ENCODE data around the gene TMEM258. TPM values are rescaled to one million over a fixed set of nuclear protein-coding genes. Genes with fewer than 3 reads are reported as not detected.

The TMEM258 gene
- total RNA-seq, 2 experiments from 2014 or later = 162 to 170 TPM

DNA sequence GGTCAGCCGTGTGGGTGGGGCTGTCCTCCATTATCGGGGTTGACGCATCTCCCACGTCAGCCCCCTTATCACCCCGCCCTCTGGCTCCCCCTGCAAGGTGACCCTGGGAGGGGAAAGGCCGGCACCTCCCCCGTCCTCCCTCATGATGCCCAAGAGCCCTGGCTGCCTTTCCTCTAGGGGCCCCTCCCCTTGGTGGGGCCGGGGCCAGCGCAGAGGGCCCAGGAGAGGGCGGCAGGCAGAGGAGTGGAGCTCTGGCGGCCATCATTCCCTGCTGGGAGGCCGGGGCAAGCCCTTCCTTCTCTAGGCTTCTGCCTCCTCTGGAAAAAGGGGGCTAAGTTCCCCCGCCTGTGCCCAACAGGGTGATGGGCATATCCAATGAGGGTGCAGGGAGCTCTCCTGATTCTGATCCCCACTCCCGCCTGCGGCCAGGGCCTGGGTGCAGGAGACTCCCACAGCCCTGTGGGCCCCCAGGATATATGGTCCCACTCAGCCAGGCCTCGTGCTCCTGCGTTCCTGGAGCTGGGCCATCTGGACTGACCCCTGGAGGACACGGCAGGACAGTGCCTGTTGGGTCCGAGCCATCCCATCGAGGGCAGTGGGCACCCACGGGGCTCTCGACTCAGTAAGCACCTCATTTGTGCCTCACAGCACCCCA lies 27.7 kb downstream of the TMEM258 start:
- ChIA-PET POLR2A (no interaction called here), CTCF (interaction anchor here (0.7 to 1.2 kb wide), 2 partner anchors 12 to 15 kb away, joined by 3 read pairs; no protein-coding TSS in a partner anchor)
- H3K4me1 Mint-ChIP-seq (ENCODE audit: low read depth) = no peaks in the 10 kb centered on the region
- H3K27me3 Mint-ChIP-seq = no peaks in the 10 kb centered on the region
- H3K36me3 Mint-ChIP-seq (ENCODE audit: low read depth) = no peaks in the 10 kb centered on the region
- TF ChIP-seq, protein P1, sequence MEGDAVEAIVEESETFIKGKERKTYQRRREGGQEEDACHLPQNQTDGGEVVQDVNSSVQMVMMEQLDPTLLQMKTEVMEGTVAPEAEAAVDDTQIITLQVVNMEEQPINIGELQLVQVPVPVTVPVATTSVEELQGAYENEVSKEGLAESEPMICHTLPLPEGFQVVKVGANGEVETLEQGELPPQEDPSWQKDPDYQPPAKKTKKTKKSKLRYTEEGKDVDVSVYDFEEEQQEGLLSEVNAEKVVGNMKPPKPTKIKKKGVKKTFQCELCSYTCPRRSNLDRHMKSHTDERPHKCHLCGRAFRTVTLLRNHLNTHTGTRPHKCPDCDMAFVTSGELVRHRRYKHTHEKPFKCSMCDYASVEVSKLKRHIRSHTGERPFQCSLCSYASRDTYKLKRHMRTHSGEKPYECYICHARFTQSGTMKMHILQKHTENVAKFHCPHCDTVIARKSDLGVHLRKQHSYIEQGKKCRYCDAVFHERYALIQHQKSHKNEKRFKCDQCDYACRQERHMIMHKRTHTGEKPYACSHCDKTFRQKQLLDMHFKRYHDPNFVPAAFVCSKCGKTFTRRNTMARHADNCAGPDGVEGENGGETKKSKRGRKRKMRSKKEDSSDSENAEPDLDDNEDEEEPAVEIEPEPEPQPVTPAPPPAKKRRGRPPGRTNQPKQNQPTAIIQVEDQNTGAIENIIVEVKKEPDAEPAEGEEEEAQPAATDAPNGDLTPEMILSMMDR (IDR thresholded peaks at IDR 0.05) = no peak
- H3K4me3 Mint-ChIP-seq = no peak overlapping the region
- DNase-seq = no peak
- H3K27ac Mint-ChIP-seq = no peak overlapping the region
- intact Hi-C loops (cut with micrococcal nuclease) = no loop called here
- no peak for ATAC-seq
- no peaks in the 10 kb centered on the region for H3K9me3 Mint-ChIP-seq

DNA sequence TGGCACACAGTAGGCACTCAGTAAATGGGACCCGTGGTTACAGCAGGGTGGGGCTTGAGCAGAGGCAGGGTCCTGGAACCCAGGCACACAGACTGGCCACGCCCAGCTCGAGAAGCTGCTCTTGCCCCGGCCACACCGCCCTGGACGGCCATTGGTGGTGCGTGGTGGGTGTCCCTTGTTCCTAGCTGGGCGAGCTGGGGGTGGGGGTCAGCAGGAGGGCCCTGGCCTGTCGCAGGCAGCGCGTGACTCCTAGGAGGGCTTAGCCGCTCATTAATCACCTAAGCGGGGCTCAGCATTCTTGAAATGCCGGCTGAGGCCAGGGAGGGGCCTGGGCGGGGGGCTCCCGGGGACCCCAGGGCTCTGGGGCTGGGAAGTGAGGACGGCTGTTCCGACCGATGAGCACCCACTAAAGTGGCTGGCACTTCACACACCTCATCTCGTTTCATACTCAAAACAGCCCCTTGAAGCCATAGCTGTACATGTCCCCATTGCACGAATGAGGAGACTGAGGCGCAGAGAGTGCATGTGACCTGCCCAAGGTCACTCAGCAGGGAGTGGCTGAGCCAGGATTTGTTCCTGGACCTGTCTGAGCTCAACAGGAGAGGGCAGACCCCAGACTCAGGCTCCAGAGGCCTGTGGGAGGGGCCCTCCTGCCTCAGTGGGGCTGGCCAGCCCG lies 28.3 kb downstream of the TMEM258 start:
- ATAC-seq (no peak), DNase-seq (no peak)
- ChIA-PET CTCF (interaction anchor here (0.7 to 0.8 kb wide), 2 partner anchors 11 to 15 kb away, joined by 3 read pairs; no protein-coding TSS in a partner anchor), POLR2A (no interaction called here)
- H3K9me3 Mint-ChIP-seq = no peaks in the 10 kb centered on the region
- H3K27me3 Mint-ChIP-seq = no peaks in the 10 kb centered on the region
- no peak overlapping the region for H3K27ac Mint-ChIP-seq
- no peaks in the 10 kb centered on the region for H3K4me1 Mint-ChIP-seq (ENCODE audit: low read depth)
- intact Hi-C loops (cut with micrococcal nuclease) = no loop called here
- H3K36me3 Mint-ChIP-seq (ENCODE audit: low read depth) = no peaks in the 10 kb centered on the region
- H3K4me3 Mint-ChIP-seq = no peak overlapping the region
- TF ChIP-seq, protein P1 (IDR thresholded peaks at IDR 0.05) = no peak

DNA sequence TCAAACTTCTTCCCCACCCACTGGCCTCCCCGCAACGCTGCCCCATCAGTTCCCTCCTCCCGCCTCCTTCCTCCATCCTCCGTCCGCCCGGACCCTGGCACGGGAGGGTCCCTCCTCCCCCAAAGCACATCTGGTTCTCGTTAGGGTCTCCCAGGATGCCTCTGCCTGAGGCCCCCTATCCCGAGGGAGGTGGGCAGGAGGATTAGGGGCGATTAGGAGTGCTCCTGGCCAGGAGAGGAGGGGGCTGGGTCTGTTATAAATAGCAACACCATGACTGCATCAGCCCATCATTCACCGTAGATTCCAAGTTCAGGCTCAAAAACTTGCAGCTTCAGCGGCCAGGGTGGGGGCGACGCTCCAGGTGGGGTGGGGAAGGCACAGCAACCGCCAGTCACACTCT lies 29.6 kb downstream of the TMEM258 start:
- TF ChIP-seq, protein P1 (IDR thresholded peaks at IDR 0.05) = no peak
- ChIA-PET CTCF (interaction anchor here (1.4 to 2.1 kb wide), 4 partner anchors 10 to 319 kb away, joined by 3 to 6 read pairs (median 4); no protein-coding TSS in a partner anchor), POLR2A (no interaction called here)
- Mint-ChIP-seq H3K4me3 (no peak overlapping the region), H3K27ac (no peak overlapping the region), H3K36me3 (ENCODE audit: low read depth) (no peaks in the 10 kb centered on the region), H3K27me3 (no peaks in the 10 kb centered on the region), H3K9me3 (no peaks in the 10 kb centered on the region), H3K4me1 (ENCODE audit: low read depth) (no peaks in the 10 kb centered on the region)
- DNase-seq (no peak), ATAC-seq (no peak)
- intact Hi-C loops (cut with micrococcal nuclease) = no loop called here

DNA sequence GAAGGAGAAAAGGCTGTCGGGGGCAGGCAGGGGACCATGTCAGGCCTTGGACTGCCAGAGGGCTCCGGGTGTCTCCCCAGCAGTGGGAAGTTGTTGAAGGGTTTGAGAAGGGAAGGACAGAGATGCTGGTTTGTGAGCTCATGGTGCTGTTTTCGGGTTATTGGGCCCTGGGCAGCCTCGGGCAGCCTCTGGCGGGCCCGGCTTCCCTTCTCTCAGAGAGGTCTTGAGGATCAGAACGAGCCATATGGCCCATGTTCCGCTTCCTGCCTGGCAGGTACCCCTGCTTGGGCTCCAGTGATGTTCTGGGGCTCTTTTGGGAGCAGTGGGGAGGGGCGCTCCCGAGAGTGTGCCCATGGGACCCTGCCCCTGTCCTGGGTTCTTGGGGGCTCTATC lies 30.2 kb downstream of the TMEM258 start:
- H3K4me3 Mint-ChIP-seq = no peak overlapping the region
- no peaks in the 10 kb centered on the region for H3K9me3 Mint-ChIP-seq
- ChIA-PET CTCF (interaction anchor here (1.4 to 2.1 kb wide), 4 partner anchors 9 to 320 kb away, joined by 3 to 6 read pairs (median 4); no protein-coding TSS in a partner anchor), POLR2A (no interaction called here)
- DNase-seq (no peak), ATAC-seq (no peak)
- intact Hi-C loops (cut with micrococcal nuclease) = no loop called here
- peaks cover under 1% of the 10 kb centered on the region for H3K4me1 Mint-ChIP-seq (ENCODE audit: low read depth)
- H3K36me3 Mint-ChIP-seq (ENCODE audit: low read depth) = no peaks in the 10 kb centered on the region
- H3K27me3 Mint-ChIP-seq = no peaks in the 10 kb centered on the region
- TF ChIP-seq, protein P1 (IDR thresholded peaks at IDR 0.05) = no peak
- no peak overlapping the region for H3K27ac Mint-ChIP-seq
